HL-60 (cell line): Measurements from ENCODE around the gene SDHAF2.

Source experiments
- DNase-seq, 2 experiments: peaks; one replicate each; pipeline ENCODE4 v3.0.0-alpha.2; 2010 to 2020; ENCODE audit warnings: low read depth in 1 of 2, low spot score in 1 of 2
- H3K27ac ChIP-seq: fragments of 250-450 bp; sonication (Bioruptor Pico); replicated peaks from 2 replicates; pipeline ENCODE4 v1.5.1; 2020; ENCODE audit warnings: mild to moderate bottlenecking, moderate library complexity
- H3K27me3 ChIP-seq: fragments of 250-450 bp; sonication (Bioruptor Pico); 2 replicates; pipeline ENCODE4 v1.5.1; 2021; ENCODE audit warnings: mild to moderate bottlenecking, moderate library complexity; ENCODE audit not compliant: insufficient read depth, poor library complexity, severe bottlenecking
- H3K4me3 ChIP-seq: replicated peaks from 2 replicates; pipeline ENCODE4 v1.5.1; 2011; ENCODE audit warnings: mild to moderate bottlenecking, control low read depth, low read length; ENCODE audit not compliant: insufficient read depth
- CTCF ChIP-seq: IDR thresholded peaks from one replicate; pipeline ENCODE4 v1.5.1; 2011; ENCODE audit warnings: low read length, control low read depth, inconsistent platforms; ENCODE audit not compliant: insufficient read depth
- GABPA ChIP-seq: IDR thresholded peaks from 2 replicates; pipeline ENCODE4 v1.6.1; 2012; ENCODE audit warnings: low read depth
- POLR2AphosphoS5 ChIP-seq: IDR thresholded peaks from 2 replicates; pipeline ENCODE4 v1.6.1; 2012; ENCODE audit warnings: low read depth
- REST ChIP-seq: IDR thresholded peaks from 2 replicates; pipeline ENCODE4 v1.6.1; 2012; ENCODE audit warnings: low read depth; ENCODE audit not compliant: insufficient replicate concordance
- SPI1 ChIP-seq: IDR thresholded peaks from 2 replicates; pipeline ENCODE4 v1.6.1; 2012; ENCODE audit warnings: low read depth, mild to moderate bottlenecking, borderline replicate concordance

SDHAF2 gene

DNA sequence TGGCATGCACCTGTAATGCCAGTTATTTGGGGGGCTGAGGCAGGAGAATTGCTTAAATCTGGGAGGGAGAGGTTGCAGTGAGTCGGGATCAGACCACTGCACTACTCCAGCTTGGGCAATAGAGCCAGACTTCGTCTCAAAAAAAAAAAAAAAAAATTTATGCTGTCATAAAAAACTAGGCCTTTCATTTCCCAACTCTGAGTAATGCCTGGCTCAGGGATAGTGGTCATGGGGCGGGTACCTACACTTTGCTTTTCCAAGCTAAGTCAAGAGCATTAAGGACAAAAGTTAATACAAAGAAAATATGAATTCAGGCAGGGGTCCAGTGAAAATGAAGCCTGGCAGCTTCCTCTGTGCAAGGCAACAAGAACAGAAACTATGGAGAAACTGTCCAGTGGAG lies 16.4 kb upstream of the SDHAF2 start:
- Histone ChIP-seq H3K27me3 (no peaks in the 10 kb centered on the region), H3K27ac (no peak overlapping the region), H3K4me3 (no peak overlapping the region)
- no peak for TF ChIP-seq SPI1
- no peak for TF ChIP-seq CTCF
- TF ChIP-seq POLR2AphosphoS5 = no peak
- no peak for TF ChIP-seq REST
- TF ChIP-seq GABPA = no peak
- DNase-seq = no peak

DNA sequence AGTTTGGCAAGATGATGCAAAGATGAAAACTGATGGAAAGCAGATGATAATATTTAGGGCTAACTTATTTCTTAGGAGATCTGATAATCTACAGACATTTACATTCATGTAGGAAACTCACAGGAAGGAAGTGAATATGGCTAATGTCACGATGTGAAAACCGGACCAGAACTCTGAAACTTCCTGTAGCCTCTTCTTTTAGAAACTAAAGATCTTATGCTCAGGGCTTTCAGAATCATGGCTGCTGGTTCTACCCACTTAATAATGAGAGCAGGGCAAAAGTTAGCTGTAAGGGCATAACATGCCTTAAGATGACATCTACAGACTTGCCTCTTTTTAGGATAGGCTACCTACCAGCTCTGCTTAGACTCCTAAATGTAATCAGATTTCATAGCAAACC lies 15.4 kb upstream of the SDHAF2 start:
- Histone ChIP-seq H3K4me3 (no peak overlapping the region), H3K27me3 (no peaks in the 10 kb centered on the region), H3K27ac (no peak overlapping the region)
- no peak for TF ChIP-seq REST
- no peak for DNase-seq

GRCh38 chr11:61415381-61415780 lies 14.5 kb upstream of the SDHAF2 start:
- Histone ChIP-seq H3K27ac (no peak overlapping the region), H3K4me3 (no peak overlapping the region), H3K27me3 (no peaks in the 10 kb centered on the region)
- no peak for DNase-seq
- TF ChIP-seq SPI1 = no peak
- no peak for TF ChIP-seq CTCF

GRCh38 chr11:61416941-61417340 lies 13.0 kb upstream of the SDHAF2 start:
- H3K4me3 ChIP-seq = no peak overlapping the region
- H3K27me3 ChIP-seq = no peaks in the 10 kb centered on the region
- H3K27ac ChIP-seq = peak overlapping the region; percentile 81
- DNase-seq = no peak
- no peak for TF ChIP-seq GABPA
- no peak for TF ChIP-seq POLR2AphosphoS5

DNA sequence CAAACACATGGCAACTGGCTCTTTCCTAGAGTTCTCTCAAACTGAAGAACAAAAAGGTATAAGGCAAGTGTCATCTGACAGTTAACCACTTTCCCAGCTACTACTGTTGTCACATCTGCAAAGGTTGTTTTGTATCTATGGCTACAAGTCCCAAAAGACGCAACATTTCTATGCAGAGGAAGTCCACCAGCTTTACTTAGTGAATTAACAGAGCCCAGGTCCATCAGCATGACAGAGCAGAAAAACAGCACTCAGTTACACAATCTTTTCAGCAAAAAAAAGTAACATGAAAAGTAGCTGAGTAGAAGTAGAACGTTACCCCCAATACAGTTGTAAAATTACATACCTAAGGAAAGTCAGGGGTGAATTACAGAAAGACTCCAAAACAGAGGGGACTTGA lies 12.3 kb upstream of the SDHAF2 start:
- Histone ChIP-seq H3K27ac (peak overlapping the region; percentile 81), H3K27me3 (no peaks in the 10 kb centered on the region)
- peak in 1 of 2 experiments; percentile 77 for DNase-seq

More for the DNA sequence above, 12.3 kb upstream of the SDHAF2 start:
- TF ChIP-seq SPI1 (peak; percentile 78), POLR2AphosphoS5 (no peak), CTCF (no peak), REST (no peak), GABPA (no peak)
- no peak overlapping the region for H3K4me3 ChIP-seq
